Measurements from ENCODE around the gene PLA2R1.
"Not testable (repeated sequence)": the region's sequence is repeated elsewhere in the genome, so short reads cannot be mapped to it uniquely, and the experiment has no call there.

Gene PLA2R1

DNA sequence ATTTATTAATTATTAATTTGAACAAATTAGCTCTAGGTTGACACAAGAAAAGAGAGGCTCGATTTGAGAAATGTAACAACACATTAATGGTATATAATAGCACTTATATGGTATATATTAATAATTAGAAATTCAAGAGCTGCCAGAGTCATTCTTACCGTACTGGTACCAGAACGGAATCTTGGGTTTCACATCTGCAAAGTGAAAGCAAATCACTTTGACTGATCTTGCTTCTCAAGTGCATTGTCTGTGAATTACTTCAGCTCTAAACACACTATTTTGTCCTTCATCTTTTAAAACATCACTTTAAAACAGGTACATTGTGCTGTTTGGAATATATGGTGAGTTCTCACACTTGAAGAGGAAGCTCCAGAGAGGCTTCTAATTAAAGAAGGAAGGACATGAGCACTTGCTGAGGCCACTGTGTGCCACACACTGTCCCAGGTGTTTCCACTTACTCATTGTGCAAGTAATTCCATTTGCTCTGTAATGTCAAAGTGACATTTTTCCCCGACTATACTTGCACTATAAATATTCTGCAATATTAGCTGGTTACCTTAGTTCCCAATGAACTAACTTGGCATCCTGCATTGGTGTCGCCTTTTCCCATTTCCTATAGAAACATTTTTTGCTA is 85.8 kb downstream of the PLA2R1 start:
- no peak for DNase-seq

DNA sequence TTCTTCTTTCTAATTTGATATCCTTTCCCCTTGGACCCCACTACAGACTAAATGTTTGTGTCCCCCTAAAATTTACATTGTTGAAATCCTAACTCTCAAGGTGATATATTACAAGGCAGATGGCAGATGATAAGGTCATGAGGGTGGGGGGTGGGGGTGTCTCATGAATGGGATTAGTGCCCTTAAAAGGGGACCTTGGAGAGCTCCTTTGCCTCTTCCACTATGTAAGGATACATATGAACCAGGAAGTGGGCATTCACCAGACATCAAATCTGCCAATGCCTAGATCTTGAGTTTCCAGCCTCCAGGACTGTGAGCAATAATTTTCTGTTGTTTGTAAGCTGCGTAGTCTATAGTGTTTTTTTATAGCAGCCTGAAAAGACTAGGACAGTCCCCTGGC is 89.1 kb downstream of the PLA2R1 start:
- DNase-seq, result no peak

DNA sequence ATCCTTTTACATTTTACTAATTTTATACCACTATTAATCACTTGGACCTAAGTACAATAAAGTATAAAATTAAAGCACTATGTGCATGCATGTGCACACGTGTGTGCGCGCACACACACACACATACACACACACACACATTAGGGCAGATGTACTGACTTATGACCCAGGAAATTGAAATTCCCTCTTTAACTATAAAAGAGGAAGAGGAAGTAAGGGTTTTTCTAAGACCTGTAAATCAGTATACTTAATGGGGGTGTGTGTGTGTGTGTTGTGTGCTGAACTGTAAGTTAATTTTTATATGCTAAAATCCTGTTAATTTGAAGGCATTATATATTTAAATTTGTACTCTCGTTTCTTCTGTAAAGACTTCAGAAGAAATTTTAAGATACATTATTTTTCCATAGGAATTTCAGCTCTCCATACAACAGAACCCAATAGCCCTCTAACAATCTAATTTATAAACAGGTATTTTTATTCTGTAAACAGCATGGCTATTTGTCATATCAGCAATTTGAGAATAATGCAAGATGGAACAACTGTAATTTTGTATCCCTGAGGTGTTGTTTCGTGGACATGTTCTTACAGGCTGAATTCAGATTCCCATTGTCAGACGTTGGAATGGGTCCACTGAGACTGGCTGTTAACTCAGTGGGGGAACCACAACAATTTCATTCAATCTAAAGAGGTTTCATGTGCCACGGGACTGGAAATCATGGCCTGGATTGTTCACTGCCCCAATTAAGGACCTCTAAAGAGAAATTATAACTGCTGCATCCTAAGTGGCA is 90.9 kb downstream of the PLA2R1 start:
- no peak for DNase-seq

DNA sequence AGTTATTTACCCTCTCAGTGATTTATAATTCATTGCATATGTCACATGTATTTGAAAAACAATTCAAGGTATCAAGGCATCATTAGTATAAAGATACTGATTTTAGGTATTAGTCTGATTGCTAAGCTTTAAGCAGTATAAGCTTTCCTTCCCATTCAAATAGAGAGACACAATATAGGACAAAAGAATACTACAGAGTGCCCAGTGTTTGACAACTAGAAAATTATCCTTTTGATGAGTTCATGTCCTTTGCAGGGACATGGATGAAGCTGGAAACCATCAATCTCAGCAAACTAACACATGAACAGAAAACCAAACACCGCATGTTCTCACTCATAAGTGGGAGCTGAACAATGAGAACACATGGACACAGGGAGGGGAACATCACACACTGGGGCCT is 91.9 kb downstream of the PLA2R1 start:
- not testable (repeated sequence) for DNase-seq

DNA sequence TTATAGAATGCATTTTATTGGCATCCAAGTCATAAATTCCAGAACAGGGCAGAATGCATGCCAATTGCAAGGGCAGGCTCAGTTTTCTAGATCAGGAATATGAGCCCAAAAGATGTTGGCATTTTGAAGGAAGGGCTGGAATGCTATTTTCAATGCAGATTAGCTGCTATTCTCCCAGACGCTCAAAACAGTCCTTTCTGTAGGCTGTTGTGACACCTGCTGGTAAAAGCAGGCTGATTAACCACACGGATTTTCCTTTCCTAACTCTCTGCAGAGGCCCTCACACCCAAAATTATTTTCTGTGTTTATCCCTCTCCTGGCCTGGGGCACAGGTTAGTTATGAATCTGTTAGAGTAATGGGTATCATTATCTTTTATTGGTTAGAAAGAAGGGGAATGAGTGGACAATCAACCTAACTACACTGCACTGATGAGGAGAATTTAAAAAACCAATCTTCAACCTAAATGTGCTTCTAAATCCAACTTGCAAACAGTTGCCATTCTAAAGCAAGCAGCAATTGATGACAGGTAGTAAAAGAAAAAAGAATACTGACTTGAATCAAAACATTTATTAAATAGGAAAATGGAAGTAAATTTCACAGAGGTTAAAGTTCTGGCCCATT is 94.0 kb downstream of the PLA2R1 start:
- peak; percentile 55 for DNase-seq

DNA sequence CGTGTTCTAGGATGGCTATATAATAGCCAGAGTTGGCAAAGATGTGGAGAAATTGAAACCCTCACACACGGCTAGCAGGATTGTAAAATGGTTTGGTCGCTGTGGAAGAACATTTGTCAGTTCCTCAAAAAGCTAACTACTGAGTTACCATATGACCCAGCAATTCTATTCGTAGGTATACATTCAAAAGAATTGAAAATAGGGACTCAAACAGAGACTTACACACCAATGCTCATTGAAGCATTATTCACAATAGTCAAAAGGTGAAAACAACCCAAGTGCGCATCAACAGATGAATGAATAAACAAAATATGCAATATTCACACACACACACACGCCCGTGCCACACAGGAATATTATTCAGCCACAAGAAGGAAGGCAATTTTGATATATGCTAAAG is 98.7 kb downstream of the PLA2R1 start:
- no peak for DNase-seq

DNA sequence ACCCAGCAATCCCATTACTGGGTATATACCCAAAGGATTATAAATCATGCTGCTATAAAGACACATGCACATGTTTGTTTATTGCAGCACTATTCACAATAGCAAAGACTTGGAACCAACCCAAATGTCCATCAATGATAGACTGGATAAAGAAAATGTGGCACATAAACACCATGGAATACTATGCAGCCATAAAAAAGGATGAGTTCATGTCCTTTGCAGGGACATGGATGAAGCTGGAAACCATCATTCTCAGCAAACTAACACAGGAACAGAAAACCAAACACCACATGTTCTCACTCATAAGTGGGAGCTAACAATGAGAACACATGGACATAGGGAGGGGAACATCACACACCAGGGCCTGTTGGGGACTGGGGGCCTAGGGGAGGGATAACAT is 99.9 kb downstream of the PLA2R1 start:
- DNase-seq, result not testable (repeated sequence)

DNA sequence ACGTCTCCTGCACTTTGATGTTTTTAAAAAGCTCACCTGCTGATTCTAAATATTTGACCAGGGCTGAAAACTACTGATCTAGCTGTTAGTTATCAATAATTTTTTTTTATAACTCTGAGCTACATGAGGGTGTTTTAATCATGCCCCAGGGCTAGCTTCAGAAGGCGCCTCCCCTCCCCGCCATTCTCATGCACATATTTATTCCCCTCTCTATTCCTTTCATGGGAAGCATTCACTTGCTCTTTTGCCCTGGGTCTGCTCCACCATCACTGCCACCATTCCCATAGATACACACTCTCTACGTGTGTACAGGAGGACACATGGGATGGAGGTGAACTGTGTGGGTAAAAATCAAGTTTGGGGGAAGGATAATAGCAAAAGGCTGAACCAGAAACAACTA is 101.0 kb downstream of the PLA2R1 start:
- DNase-seq, result no peak

DNA sequence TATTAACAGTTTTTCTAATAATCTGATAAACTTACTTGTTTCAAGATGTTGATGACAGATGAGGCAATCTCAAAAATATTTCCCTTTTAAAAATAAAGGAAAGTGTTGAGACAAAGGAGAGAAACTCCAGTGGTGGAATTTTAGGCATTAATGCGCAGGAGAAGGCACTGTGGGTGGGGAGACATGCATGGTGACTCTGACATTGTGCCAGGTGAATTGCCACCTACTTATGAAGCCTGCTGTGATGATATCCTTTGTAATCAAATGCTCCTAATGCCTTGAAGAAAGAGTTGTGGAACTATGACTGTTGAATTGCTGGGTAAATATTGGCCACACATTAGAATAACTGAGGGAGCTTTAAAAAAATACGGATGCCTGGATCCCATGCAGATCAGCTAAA is 101.4 kb downstream of the PLA2R1 start:
- DNase-seq, result no peak

DNA sequence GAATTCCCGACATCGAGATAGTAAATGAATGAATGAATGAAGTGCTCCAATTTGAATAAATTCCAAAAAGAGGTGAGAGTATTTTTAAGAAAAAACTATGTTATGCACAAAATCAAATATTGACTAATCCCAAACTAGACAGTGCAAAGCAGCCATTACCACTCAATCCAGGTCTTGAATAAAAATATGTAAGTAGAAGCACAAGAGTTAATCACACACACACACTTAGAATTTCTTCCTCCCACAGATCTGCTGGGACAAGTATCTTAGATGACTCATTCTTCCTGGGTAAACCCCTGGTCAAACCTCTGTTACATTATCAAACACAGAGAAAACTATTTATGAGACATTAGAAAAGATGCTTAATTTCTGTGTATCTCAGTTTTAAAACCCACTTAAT is 102.0 kb downstream of the PLA2R1 start:
- no peak for DNase-seq

DNA sequence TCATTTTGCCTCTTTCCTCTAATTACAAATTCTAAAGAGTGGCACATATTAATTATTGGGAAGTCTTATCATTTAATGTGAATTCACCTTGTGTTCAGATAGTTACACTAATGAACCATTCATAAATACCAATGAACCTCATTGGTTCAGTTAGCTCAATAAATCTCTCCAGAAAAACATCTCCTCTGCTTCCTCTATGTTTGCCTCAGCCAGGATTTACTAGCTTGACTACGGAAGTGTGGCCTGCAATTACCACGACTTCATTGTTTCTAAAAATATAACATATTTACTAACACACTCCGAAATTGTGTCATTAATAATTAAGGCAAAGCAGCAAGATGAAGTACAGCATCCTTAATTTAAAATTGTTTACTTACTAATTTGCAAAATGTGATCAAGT is 103.3 kb downstream of the PLA2R1 start:
- DNase-seq, result no peak

DNA sequence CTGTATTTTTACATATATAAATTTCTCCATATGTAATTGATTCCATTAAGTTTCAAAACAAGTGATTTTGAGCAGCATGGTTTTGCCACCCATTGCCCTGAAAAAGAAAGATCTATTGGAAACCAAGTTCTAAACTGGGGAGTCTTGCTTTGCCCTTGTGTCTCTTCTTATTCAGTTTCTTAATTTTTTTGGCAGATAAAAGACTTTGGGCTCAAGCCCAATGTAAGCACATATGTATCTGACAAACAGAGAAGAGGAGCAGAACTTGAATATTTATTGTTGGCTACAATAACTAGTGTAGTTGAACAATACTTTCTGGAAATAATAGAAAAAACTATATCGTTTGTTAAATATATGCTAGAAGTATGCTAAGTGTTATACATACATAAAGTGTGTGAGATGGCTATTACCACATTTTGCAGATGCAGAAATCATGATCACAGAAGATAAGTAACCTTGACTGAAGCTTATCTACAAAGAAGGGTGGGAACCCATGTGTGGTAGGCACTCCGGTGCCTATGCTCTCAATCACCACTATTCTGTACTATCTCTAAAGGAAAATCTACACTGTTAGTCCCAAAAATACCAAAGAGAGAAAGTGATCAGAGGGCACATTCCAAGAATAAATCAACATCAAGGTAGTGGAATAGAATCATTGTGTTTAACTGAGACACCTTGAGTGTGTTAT is 109.1 kb downstream of the PLA2R1 start:
- DNase-seq, result no peak

DNA sequence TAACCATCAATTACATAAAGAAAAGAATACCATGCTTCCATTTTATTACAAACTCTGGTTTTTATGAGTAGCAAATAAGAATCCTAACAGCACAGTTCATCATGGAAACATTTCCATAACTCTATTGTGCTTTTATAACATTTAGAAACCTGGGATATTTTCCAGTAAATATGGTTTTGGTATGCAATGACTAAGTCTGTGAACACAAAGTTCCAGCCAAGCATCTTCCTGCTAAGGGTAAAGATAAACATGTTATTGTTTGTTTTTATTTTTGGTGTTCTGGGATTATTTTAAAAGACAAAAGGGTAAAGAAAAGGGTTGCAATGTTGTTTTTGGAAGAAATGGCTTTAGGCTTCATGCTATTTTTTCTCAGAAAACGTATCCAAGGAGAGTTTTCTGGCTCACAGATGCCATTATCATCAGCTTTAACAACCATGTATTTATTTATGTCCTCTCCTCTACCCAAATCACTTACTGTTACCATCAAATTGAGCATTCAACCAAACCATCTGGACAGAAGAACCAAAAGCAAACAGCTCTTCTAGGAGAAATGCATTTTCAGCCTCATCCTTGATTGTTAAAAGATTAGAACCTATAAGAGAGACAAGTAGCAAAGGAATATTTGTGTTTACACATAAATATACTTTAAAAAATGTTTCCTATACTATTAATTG is 116.0 kb downstream of the PLA2R1 start:
- DNase-seq, result no peak

DNA sequence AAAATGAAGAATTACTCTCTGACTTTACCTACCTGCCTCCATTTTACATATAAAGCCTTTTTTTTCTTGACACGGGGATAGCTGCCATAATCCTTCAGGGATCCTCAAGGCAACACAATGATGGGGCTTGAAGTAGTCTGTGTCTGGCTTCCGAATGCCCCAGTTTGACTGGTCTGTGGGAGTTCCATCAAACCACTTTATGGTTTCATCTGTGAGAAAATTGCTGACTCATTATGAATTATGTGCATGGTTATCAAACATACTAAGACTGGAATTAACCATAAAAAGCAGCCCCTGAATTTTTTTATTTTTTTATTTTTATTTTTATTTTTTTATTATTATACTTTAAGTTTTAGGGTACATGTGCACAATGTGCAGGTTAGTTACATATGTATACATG is 117.5 kb downstream of the PLA2R1 start:
- no peak for DNase-seq

DNA sequence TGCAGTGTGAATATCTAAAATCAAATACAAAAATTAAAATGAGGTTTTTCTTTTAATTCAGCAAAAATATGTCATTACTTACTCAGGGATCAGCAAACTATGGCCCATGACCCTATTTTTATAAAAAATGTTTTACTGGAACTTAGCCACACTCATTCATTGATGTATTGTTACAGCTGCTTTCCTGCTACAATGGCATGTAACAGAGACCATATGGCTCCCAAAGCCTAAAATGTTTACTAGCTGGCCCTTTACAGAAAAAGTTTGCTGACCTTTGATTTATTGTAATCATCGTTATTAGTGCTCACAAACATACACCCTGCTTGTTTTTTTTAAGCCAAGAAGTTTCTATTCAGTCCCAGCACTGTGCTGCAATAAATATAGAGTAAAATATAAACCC is 120.3 kb downstream of the PLA2R1 start:
- DNase-seq, result no peak

DNA sequence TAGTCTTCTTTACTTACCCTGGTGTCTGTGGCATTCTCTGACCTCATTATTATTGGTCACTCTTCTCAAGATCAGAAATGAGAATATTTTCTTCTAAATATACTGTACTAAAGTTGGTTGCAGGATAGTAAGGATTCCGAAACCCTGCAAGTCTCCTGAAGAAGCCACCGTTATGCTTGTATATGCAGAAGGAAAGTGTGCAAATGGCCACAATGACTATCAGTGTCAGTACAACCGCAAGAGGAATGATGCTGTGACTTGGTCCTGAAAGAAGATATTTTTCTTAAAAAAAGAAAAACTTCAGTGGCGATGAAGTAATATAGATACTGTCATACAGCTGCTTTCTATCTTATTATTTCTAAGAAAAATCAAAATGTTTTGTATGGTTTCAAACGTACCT is 120.7 kb downstream of the PLA2R1 start:
- DNase-seq, result no peak

DNA sequence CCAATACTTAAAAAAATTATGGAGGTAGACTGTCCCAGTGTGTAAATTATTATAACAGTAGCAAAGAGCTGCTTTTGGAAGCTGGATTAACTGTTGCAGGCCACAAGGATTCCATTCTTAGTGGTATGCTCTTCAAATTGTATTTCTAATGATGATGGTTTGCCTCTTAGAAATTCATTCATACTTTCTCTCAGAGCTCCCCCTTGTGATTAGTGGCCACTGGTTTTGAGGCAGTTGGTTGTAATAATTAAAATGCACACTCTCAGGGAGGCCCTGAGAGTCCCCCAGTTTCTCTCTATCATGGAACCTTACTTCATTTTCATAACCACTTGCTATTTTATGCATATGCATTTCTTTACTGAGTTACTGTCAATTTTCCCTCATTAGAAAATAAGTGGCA is 122.5 kb downstream of the PLA2R1 start:
- no peak for DNase-seq

DNA sequence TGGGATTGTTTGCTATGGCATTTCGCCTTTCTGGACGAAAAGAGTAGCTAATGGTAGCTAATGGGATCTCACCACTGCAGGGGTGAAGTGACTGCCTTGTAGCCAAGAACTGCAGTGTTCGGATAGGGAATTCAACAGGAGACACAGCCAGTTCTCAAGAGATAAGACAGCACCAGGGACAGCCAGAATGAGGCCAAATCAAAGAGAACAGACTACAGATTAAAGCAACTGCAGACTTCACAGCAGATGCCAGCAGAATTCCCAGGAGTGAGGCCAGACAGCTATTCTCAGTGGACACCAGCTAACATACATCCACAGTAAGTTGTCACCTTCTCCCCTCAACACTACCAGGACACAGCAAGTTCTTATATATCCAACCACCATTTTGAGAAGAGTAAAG is 124.0 kb downstream of the PLA2R1 start:
- DNase-seq, result no peak

DNA sequence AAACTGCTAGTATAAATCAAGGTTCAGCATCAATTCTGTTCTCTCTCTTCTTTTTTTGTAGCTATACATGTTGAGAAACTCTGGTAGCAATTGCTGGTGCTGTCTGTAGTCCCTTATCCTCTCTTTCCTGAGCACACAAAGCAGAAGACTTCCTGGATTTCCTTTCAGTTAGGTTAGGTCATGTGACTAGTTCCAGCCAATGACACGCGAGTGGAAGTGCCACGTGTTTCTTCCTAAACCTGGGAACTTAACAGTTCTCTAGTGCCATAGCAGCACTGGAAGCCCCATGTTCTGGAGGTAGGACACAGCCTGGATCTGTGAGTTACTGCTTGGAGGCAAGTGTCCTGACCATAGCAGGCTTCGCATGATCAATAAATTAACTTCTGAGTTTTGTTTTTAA is 125.9 kb downstream of the PLA2R1 start:
- no peak for DNase-seq

DNA sequence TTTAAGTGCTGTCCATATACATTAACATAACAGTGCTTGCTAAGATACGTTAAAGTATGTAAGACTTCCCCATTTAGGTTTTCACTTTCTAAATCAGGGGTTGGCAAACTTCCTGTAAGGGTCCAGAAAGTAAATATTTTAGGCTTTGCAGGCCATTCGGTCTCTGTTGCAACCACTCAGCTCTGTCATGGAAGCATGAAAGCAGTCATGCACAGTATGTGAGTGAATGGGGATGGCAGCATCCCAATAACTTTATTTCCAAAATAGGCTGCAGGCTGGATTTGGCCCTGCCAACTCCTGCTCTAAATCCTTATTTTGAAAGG is 128.7 kb downstream of the PLA2R1 start:
- DNase-seq, result no peak

DNA sequence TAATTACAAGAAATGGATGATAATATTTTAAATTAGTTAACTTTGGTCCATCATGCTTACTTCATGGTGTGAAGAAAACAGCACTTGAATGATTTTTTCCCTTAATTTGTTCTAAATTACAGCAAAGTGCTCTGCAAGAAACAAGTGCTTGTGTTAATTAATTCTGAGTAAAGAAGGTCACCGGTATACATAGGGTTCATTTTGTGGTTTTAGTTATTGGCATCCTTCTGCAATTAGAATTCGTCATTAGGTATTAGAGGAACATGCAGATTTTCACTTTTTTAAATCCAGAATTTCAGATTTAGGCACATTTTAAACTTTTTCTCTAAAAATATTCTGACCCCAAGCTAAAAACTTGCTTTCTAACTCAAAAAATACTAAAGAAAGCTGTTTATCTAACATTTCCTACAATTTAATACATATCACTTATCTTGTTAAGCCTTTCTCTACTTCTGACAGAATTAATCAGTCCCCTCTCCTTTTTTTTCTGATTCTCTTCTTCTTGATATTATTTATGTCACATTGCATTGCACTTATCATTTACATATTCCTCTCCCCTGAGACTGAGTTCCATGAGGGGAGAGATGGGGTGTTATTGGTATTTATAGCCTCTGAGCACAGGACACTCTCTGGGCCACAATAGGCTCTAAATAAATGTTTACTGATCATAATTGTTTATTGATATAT is 129.2 kb downstream of the PLA2R1 start:
- DNase-seq, result no peak

DNA sequence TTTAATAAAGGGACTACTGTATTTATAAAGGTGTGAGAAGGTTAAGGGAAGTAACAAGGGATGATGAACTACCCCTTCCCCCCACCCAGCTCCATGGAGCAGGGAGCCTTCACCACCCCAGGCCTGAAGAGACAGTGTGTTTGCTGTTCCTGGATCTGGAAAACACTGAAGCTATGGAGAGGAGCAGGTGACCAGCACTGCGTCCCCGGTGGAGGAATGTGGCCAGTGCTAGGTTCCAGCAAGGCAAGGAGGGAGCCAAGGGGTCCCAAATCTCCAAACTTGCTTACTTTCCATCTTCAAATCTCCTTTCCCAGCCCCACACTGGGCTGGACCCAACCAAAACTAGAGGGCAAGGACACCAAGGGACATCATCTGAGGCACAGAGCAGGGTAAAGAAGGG is 135.7 kb downstream of the PLA2R1 start:
- no peak for DNase-seq

DNA sequence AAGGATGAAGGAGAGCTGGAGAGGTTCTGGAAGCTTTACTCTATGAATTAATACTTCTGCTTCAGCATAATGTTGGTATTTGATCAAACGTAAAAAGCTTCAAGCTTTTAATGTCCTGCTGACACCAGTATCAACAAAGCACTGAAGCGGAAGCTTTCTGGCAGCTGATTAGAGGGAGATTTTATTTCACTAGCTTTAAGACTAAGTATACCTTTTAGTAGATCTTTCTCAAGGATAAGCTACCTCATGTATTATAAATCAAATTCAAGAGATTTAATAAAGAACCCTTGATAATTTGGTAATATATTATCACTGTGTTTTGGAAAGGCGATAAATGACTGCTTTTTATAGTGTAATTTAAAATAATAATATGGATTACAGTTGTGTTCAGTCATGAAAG is 136.4 kb downstream of the PLA2R1 start:
- DNase-seq, result peak; percentile 37
